GM10847 (cell line): ENCODE data around the gene HOMER2.

Source experiments
- POLR2A ChIP-seq: IDR thresholded peaks from 2 replicates; pipeline ENCODE4 v1.6.1; 2011; ENCODE audit not compliant: insufficient read length; ENCODE audit errors: extremely low read depth

Gene HOMER2

DNA sequence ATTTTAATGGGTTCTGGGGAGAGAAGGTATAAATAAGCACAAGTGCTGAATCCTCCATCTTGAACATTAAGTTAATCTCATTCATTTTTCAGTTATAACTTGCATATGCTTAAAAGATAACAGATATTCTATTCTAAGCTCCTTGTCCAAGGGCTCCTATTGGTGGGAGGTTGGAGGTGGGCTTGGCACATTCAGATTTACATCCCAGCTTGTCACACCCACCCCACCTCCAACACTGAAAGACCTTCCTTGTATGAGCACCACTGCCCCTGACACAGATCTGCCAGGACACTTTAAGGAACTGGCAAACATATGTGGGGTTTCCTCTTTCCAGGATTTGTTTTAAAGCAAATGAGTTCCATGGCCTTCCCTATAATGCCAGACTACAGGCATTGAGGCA lies 30.6 kb downstream of the HOMER2 start:
- TF ChIP-seq POLR2A = no peak

DNA sequence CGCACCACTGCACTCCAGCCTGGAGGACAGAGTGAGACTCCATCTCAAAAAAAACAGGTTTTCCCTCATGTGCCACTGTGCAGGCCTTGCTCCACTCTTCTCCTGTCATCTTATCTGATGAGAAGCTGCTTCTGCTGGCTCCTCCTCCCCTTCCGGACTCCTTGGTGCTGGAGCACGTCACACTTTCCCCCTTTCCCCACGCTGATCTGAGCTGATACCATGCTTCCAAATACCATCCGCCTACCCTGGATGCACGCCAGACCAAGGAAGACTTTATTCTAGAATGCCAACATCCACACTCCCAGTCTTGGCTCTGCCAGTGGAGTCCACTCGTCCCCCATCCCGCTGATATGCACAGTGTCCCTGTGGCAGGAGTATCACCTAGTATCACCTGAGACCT lies 31.3 kb downstream of the HOMER2 start:
- no peak for TF ChIP-seq POLR2A

DNA sequence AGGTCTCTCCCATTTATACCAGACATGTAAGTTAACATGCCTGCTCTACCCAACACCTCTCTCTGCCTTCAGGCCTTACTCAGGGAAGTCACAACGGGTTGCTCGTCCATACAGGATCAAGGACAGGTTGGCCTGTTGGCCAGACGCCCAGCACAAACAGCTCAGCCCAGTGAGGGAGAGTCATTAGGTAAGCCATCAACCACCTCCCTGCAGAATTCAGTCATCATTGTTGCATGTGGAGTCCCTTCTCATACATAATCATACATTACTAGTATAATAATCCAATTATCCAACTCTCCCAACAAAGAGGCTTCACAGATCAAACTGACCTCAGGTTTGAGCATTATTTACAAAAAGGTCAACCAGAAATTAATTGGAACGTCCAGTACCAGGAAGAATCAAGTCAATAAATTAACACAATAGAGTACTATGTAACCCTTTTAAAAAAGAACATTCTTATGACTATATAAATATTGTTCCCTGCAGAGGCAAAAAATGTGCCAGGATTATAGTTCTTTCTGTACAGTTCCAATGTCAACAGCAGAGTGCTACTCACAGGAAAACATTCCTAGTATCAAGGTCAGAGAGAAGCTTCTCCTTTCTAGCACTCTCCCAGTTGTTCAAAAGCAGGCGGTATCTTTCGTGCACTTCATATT lies 33.2 kb downstream of the HOMER2 start:
- no peak for TF ChIP-seq POLR2A

DNA sequence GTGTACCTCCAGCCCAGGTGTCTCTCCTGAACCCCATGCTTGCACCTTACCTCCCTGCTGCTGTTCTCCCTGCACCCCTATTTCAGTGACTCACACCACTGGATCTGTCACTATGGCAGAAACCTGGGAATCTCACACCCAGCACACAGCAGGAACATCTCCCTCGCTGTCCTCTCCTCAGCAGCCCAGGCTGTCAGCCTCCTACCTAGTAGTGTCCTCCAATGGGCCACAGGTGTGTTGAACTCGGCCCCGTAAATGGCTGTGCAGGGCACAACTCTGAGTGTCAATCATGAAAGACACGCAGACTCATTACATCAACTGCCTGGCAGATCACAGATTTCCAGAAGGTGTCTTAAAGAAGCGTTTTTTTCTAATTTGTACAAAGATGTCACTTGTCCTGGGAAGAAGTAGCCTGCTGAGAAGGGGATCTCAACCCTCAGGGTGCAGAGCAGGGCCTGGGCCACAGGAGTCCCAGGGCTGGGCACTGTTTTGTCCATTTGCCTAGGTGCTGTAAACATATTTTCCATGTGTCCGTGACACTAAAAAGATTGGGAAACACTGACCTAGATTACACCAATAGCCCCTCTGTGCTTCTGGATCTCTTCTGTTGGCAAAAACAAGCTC lies 33.8 kb downstream of the HOMER2 start:
- no peak for TF ChIP-seq POLR2A

DNA sequence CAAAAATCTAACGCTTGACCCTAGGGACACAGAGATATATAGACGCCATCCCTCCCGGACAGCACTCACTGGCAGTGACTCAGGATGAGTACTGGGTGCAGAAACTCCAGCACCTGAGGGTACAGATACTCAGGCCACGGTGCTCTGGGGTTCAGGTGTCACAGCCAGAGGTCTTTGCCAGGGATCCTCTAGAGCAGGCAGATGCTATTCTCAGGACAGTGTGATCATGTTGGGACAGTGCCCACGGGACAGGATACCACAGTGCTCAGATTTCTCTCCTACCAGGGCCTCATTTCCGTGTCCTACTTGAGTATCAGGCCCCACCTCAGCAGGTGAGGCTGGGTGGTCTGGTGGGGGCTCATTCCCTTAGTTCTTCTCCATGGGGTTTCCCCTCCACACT lies 34.4 kb downstream of the HOMER2 start:
- TF ChIP-seq POLR2A = no peak

DNA sequence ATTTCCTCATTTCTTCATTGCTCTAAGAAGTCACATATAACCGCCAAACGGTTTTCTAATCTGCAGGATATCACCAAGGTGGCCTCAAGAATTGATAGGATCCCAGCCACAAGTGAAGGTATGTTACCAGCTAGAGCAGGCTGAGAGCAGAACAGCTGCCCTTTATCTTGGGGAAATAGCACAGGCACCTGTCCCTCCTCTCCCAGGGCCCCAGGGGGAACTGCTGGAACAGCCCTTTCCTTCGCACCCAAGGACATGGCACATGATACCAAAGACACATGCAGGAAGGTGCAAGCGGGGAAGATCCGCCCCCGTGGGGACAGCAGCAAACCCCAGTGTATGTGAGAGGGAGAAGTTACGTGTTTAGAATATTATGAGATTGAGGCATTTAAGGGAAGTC lies 35.3 kb downstream of the HOMER2 start:
- no peak for TF ChIP-seq POLR2A

GRCh38 chr15:82916161-82916952 lies 36.2 kb downstream of the HOMER2 start:
- TF ChIP-seq POLR2A = no peak

DNA sequence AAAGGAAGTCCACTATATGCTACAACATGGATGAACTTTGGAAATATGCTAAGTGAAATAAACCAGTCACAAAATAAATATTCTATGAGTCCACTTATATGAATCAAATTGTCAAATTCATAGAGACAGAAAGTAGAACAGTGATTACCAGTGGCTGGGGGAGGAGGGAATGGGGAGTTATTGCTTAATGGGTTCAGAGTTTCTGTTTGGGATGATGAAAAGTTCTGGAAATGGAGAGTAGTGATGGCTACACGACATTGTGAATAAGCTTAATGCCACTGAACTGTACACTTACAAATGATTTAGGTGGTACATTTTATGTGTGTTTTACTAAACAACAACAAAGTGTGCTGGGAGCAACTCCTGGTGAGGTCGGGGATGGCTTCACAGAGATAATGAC lies 38.1 kb downstream of the HOMER2 start:
- no peak for TF ChIP-seq POLR2A

GRCh38 chr15:82911458-82911857 lies 41.1 kb downstream of the HOMER2 start:
- TF ChIP-seq POLR2A = no peak

- no peak for TF ChIP-seq POLR2A
Observed at GRCh38 chr15:82910721-82911120, 41.8 kb downstream of the HOMER2 start.

- no peak for TF ChIP-seq POLR2A
Observed at GRCh38 chr15:82909080-82909815, 43.3 kb downstream of the HOMER2 start.

DNA sequence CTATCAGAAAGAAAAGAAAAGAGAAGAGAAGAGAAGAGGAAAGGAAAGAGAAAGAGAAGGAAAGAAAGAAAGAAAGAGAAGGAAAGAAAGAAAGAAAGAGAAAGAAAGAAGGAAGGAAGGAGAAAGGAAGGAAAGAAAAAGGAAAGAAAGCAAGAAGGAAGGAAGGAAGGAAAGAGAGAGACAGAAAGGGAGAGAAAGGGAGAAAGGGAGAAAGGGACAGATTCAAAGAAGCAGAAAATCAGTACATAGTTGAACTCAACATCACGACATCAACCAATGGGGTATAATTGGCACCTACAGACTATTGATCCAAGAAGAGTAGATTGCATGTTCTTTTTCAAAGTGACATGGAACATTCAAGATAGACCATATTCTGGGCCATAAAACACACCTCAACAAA lies 45.2 kb downstream of the HOMER2 start:
- no peak for TF ChIP-seq POLR2A

DNA sequence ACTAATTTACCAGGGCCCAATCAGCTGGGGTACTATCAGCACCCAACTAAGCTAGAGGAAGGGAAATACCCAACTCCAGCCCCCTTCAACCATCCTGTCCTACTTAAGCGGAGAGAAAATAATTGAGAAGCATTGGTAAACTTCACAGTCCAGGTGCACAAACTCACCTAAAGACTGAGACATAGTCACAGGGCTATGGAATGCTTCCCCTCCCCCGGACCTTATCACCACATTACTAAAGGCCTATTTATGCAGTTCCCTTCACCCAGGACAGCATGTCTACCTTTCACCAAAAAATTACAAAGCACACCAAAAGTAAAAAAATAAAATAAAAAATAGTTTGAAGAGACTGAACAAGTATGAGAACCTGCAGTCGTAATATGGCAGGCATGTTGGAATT lies 47.9 kb downstream of the HOMER2 start:
- TF ChIP-seq POLR2A = no peak

GRCh38 chr15:82903511-82903910 lies 49.0 kb downstream of the HOMER2 start:
- no peak for TF ChIP-seq POLR2A

DNA sequence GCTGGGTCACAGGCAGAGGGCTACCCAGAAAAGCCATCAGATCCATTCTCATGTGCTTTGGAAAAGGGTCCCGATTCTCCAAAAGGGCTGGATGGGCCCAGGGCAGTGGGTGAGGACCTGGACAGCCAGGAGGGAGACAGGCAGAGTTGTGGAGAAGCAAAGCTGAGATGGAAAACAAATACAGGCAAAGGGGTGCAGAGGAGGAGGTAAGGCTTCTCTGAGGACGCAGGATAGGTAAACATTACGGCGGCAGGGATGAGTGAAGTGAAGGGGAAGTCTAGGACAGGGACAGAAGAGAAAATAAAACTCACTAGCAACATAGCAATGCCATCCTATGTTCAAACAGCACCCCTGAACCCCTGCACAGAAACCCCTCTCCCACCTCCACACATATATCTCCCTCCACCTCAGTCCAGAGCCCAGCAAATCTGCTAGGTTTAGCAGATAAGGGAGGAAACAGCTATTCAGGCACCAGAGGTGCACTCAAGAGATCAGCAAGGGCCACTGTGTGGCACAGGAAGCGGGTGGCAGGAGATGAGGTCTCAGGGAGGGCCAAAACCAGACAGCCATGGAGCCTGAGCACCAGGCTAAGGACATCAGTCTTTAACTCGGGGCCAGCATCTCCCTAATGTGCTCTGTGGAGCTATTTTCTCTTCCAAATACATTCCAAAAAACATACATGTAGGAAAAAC lies 51.3 kb downstream of the HOMER2 start:
- TF ChIP-seq POLR2A = no peak

- no peak for TF ChIP-seq POLR2A
Observed at GRCh38 chr15:82900511-82901060, 51.9 kb downstream of the HOMER2 start.
